Activated CD4-positive, alpha-beta T cell treated with anti-CD3 and anti-CD28 coated beads, Interleukin-2, Interleukin-4, amounts not matched to agents 100 ng/mL and 50 ng/mL, durations not matched to agents 16 hours and 8 hours (primary cell): ENCODE data around the gene MEGF11.

Experiments
- DNase-seq: peaks from one replicate; pipeline ENCODE4 v3.0.0-alpha.2; 2020; ENCODE audit warnings: low spot score

MEGF11 gene

DNA sequence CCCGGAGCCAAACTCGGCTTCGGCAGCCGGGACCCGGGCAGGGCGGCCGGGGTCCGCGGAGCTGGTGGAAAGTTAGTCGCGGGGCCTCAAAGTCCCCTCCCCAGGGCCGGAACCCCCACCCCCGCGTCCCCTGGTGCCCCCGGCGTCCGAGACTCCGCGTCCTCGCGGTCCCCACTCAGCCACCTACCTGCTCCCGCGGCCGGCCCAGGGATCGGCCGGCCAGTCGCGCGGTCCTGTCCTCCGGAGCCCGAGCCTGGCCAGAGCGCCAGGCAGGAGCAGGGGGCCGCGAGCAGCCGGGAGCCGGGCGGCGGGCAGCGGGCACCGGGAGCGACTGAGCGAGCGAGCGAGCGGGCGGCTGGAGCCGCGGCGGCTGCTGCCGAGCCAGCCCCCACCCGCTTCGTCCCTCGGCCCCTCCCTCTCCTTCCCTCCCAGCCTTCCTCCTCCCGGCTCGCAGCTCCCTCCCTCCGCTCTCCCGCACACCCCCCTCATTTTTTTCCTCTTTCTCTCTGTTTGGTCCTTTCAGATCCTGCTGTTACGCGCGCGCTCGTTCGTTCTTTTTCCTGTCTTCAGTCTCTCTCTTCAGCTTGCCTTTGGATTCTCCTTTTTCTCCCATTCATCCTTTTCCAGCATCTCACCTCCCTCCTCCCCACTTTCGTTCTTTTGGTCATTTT, at the start of gene MEGF11:
TSS of gene MEGF11 (minus strand) at position 333 of the 671 bp plus-strand sequence. CDS start 125,347 bp downstream, outside the sequence.
- DNase-seq = no peak

DNA sequence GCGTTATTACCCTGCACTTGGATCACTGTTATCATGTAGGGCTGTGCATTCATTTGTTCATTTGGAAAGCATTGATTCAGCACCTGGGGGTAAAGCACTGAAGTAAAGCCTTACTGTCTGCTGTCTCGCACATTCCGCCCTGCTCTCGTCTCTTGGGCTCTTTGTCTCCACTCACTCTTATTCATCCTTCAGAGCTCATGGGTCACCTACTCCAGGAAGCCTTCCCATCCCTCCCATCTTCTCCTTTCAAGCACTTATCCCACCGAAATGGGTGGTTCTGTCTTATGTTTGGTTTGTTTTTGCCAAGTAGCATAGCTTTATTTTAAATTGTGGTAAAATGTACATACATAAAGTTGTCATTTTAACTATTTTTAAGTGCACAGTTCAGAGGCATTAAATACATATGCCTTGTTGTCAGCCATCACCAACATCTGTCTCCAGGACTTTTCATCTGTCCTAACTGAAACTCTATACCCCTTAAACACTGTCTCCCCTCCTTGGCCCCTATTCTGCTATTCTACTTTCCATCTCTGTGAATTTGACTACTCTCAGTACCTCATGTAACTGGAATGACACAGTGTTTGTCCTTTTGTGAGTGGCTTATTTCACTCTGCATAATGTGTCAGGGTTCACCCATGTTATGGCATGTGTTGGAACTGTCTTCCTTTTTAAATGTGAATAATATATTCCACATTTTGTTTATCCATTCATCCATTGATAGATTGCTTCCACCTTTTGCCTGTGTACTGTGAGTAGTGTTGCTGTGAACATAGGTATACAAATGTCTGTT, 49.1 kb upstream of the MEGF11 start:
- DNase-seq = no peak

DNA sequence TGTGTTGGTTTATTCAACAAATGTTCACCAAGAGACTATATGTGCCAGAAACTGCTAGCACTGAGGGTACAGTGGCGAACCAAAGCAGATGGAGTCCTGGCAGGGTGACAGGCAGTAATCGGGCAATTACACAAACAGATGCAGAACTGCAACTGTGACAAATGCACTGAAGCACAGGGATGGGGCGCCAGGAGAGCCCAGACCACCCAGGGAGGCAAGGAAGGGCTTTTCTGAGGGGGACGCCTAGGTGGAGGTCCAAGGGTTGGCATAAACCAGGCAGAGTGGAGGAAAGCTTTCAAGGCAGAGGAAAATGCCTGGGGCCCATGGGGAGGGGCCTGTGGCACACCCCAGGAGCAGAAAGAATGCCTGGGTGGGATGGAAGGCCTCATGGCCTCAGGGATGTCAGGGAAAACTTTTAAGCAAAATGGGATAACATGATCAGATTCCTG, 45.3 kb upstream of the MEGF11 start:
- no peak for DNase-seq

DNA sequence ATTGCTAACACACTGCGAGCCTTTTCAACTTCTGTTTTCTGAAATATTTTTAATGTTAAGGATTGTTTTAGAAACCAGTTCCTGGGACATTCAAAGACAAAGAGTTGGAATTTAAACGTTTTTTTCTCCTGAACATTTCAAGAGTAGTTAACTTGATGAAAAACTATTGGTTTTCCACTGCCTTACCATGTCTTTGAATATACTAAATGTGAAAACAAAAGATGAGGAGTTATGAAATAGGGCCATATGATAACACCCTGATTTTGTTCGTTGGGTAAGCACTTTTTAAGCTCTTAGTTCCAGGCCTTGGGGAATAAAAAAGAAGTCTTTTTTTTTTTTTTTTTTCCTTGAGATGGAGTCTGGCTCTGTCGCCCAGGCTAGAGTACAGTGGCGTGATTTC, 42.6 kb upstream of the MEGF11 start:
- no peak for DNase-seq

DNA sequence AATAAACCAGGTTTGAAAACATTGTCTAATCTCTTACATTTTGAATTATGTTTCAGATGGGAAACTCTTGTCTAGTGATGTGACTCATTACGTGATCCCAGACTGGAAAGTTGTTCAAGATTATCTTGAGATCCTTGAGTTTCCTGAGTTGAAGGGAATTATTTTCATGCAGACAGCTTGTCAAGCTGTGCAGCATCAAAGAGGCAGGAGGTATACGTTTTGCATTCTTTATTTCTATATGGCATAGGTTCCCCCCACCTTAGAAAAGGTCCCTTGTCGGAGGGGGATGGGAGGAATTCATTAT, 41.3 kb upstream of the MEGF11 start:
- DNase-seq = no peak

DNA sequence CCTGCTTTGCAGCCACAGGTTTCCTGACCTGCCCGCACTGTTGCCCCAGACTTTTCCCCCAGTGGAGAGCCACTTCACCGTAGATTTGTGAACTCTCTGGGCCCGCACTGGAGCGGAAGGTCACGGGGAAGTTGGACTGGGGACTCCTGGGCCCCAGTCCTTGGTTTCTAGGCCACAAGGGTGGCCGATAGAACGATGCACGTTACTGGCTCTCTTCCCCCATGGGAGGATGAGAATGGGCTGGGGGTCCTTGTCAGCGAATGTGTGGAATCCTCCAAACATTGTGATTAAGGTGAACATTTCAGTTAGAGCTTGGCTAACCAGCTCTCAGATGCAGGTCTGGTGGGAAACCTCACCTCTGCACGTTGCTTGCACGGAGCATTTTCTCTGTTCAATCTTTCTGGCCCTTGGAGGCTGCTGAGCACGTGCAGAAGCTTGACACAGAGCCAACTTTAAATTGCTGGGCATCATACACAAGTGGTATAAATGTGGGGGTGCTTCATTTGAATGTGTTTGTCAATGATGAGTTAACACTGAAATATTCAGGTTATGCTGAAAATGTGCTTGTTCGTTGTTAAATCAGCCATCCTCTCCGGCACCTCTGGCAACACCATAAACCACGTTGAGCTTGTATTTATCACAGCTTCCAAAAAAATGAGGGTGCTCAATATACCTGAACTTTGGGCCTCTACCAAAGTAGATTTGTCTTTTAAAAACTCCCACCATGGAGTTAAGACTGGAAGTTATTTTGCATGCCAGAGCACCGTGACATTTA, 40.8 kb upstream of the MEGF11 start:
- peak; percentile 64 for DNase-seq

DNA sequence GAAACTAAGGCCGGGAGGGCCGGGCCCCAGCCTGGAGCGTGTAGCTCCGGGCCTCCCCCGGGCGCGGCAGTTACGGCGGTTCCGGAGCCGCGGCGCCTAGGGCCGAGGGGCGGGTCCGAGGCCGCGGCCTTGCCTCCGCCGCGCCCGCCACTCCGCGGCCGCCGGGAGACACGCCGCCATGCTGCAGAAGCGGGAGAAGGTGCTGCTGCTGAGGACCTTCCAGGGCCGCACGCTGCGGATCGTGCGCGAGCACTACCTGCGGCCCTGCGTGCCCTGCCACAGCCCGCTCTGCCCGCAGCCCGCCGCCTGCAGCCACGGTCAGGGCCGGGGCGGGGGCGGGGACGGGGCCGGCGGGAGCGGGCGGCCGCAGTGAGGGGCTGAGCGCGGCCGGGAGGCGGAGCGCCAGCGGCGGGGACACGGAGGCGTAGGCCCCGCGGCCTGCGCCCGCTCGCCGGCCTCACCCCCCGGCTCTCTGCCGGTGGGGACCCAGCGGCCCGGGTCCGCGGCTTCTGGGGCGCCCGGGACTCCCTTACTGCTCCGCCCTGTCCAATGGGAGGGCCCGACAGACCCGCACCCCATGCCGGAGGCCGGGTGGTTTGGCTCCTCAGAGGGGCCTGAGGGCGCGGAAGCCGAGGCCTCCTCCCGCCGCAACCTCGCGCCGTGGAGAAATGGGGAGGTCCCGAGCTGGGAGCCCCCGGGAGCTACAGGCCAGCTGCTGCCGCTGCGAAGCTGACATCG, 40.0 kb upstream of the MEGF11 start, which contains the start of gene DIS3L:
TSS of gene DIS3L (plus strand) at position 150 of the 738 bp plus-strand sequence. CDS start at position 179, 29 bp downstream.
- DNase-seq = peak; percentile 62

DNA sequence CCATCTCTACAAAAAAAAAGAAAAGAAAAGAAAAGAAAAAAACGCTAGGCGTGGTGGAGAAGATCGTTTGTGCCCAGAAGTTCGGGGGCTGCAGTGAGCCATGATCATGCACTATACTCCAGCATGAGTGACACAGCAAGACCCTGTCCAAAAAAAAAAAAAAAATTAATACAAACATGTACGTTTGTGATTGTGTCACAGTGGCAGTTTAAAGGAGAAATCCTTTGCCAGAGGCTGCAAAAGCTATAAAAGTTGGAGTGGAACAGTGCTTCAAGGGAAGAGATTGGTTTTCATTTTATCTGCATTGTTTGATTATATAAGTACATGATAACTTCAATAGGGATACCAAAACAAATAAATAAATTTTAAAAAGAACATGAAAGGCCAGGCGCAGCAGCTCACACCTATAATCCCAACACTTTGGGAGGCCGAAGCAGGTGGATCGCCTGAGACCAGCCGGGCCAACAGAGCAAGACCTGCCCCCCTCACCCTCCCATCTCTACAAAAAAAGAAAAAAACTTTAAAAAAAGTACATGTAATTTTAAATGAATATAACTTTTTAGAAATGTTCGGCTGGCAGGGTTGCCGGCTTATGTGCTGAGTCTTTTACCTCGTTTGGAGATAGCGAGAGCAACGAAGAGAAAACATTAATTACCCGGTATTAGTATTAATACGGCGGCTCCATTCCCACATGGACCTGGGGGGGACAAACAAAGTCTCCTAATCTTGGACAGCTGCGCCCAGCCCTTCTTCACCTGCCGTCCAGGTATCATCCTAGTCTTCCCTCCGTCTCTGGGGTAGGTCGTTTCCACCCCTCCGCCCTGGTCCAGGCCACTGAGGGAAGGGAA, 39.2 kb upstream of the MEGF11 start:
- no peak for DNase-seq

DNA sequence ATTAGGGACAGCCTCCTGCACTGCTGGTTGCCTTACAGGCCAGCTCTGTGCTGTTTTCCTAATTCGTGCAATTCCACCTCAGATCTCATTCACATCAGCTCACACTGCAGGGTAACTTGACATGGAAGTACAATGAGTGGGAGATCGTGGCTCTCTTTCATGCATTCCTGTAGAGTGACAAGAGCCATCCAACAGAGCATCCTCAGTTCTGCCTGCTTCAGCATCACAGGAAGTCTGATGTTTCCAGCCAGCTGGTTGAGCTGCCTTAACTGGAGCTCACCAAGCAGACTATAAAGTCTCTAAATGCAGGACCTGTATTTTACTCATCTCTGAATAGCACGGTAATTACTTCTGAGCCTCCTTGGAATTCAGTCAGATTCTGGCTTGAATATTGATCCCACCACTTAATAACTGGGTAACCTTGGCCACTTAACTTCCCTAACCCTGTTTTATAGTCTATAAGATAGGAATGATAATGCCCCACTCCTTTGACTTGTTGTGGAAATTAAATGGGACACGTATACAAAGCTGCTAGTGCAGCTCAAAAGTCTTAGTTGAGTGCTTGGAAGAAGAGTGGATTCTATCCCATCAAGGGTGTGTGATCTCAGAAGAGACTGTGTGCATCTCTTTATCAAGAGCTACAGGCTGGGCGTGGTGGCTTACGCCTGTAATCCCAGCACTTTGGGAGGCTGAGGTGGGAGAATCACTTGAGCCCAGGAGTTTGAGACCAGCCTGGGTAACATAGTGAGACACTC, 38.4 kb upstream of the MEGF11 start:
- DNase-seq = no peak

DNA sequence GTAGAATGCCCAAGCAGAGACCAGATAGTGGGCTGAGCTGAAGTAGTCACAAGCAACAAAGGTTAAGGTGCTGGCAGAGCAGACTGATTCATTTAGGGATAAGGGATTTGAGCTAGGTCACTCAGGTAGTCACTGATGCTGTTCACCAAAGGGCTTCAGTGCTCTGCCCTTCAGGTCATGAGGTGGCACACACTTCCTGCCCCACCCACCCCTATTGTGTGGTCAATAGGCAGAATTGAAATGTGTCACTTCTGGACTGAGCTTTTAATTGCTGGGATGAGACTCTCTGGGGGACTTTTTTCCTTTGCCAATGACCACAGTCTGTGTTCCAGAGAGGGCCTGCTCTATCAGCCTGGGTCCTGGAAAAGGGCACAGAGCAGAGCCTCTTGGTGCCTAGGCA, 37.0 kb upstream of the MEGF11 start:
- DNase-seq = peak; percentile 24

DNA sequence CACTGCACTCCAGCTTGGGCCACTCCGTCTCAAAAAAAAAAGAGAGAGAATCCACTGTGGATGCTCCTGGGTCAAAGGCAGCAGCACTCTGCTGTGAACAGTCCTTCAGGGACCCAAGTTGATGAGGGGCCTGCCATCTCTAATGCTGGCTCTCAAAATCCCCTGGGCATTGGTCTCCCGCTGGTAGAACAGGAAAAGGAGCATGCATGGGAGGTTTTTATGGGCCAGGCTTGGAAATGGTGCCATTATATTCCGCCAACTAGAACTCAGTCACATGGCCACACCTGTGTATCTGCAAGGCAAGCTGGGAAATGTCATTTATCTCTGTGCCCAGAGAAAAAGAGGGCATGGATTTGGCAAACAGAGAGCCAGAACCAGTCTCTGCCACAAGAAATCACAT, 36.5 kb upstream of the MEGF11 start:
- DNase-seq = no peak

DNA sequence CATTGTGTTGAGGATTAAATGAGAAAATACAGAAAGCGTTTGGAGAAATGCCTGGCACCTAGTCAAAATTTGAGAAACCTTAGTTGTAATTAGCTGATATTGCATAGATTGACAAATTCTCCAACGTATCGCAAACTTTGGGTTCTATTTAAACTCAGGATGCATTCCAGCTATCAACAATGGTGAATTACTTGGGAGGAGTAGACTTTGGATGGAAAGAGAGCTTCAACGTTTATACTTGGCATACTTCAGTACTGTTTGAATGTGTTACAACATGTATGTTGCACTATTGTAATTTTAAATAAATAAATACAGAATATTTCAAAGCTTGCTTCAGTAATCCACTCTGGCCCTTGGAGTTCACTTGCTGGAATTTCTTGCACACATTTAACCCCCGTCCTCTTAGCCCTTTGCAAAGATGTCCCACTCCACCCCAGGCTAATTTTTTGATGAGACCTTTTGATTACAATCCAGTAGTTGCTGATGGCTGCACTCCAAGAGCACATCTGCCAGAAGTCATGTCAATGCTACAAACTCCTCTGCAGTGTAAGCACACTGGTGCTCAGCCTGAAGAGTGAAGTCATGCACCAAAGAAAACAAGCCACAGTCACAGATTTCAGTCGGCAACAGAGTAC, 35.1 kb upstream of the MEGF11 start:
- no peak for DNase-seq

DNA sequence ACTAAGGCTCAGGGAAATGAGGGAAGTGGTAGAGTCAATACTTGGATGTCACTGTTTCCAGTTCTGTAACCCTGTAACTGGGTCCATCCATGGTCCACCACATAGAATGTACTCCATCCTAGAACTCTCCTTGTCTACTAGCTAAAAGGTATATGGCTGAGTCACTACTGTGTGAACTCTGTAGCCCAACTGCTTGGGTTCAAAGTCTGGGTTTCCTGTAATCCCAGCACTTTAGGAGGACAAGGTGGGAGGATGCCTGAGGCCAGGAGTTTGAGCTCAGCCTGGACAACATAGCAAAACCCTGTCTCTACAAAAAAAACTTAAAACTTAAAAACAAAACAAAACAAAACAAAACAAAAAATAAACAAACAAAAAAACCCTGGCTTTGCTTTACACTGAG, 34.5 kb upstream of the MEGF11 start:
- no peak for DNase-seq

DNA sequence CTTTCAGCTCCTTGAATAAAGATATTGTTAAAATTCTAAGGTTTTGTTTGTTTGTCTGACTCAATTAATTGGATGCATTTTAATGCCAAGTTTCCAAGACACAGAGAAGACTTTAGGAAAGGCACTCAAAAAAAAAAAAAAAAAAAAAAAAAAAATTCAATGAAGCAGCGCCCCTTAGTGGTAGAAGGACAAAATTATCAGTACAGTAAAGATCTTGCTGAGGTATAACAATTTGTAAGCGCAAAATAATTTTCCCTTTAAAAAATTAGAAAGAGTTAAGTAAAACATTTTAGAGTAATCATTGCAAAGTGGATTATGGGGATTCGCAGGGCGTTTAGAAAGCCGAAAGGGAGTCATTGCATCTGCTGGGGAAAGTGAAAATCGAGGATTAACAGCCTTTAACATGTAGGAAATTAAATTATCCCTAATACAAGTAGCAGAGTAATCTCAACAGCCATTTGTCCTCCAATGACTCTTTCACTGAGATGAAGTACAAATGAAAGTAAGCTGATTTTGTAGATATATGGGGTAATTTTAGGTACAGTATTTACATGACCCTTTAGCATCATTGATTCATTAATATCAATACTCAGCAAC, 34.0 kb upstream of the MEGF11 start:
- no peak for DNase-seq

DNA sequence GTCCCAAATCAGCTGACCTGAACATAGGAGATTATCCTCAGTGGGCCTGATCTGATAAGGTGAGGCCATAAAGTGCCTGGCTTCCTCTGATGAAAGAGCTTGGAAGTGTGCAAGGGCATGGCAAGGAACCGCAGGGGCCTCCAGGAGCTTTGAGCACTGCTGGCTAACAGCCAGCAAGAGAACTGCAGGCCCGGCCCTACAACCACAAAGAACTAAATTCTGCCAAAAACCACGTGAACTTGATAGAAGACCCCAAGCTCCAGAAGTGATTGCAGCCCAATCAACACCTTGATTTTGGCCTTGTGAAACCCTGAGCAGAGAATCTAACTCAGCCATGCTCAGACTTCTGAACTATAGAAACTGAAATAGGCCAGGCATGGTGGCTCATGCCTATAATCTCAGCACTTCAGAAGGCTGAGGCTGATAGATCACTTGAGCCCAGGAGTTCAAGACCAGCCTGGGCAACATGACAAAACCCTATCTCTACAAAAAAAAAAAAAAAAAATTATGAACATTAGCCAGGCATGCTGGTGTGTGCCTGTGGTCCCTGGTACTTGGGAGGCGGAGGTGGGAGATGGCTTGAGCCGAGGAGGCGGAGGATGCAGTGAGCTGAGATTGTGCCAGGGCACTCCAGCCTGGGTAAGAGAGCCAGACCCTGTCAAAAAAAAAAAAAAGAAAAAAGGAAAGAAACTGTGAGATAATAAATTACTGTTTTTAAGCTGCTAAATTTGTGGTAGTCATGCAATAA, 32.2 kb upstream of the MEGF11 start:
- no peak for DNase-seq

DNA sequence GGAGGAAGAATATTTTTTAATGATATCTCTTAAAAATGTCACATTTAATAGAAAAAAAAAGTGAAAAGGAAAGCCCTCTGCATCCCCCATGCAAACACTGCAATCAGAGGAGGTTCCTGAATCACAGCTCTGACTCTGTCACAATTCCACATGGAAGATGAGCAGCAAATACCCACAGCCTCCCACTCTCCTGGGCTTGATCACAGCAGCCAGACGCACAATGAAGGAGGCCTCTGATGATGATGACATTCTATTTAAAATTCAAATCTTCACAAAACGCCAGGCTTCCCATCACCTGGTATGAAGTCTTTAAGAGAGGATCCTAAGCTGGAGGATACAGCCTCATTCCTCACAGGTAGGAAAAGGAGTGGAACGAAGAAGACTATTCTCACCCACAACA, 30.7 kb upstream of the MEGF11 start:
- DNase-seq = no peak

DNA sequence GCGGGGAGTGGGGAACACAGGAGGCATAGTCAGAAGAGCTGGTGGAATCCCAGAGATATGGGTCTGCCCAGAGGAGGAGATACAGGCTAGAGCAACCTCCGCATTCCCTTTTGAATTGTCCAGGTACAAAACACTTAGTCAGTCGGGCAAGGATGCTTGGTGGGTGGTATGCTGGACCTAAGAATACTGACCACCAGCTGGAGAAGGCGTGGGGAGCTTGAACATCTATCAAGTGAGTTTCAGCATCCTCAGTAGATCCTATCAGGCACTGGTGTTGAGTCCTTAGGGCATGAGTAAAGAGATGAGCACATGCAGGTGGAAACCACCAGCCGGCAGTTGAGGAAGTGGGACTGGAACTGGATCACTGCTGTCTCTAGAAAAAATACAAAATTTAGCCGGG, 25.1 kb upstream of the MEGF11 start:
- DNase-seq = no peak

DNA sequence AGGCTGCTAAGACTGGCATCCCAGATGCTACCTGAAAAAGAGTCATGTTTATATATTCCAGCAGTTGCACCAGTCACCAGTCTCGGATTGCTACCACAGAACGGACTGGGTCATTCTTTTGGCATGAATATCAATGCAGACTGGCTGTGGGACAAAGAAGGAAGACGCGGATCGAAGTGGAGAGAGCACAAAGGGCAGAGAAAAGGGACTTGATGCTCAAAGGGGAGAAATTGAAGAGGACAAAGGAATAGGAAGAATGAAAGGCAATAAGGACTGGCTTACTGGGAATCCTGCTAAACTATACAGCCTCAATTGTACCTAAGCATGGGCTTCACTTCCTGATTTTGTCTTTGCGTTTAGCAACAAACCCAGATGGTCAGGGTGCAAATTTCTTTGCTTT, 24.5 kb upstream of the MEGF11 start:
- no peak for DNase-seq

DNA sequence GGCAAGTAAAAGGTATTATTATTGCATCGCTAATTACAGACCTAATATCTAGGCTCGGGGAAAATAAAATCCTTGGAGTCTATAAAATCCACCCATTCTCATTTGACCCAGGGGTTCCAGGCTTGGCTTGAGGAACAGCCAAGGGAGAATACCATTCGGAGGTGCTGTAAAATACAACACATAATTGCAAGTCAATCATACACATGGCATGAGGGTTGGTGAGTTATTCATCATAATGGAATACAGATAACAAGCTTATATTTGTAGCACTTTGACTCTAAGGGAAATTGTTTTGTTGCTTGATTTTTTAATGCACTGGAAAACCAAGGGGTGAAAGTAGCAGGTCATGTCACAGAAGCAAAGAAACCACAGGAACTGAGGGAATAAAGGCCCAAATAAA, 23.0 kb upstream of the MEGF11 start:
- no peak for DNase-seq
